Stomach smooth muscle (tissue), 2 donors: ENCODE data around the gene ZNF541.

Experiments
- H3K27ac ChIP-seq: one replicate; pipeline ENCODE4 v1.7.0; 2013; ENCODE audit warnings: mild to moderate bottlenecking, low read length, inconsistent platforms
- H3K27me3 ChIP-seq, 2 donors: one replicate each; pipeline ENCODE4 v1.7.0; 2013; ENCODE audit warnings: low read length in 2 of 2; ENCODE audit not compliant: insufficient read depth in 2 of 2, control insufficient read depth in 1 of 2
- H3K36me3 ChIP-seq, 2 donors: one replicate each; pipeline ENCODE4 v1.7.0; 2013; ENCODE audit warnings: low read length in 2 of 2; ENCODE audit not compliant: control insufficient read depth in 2 of 2, insufficient read depth in 2 of 2
- H3K4me1 ChIP-seq: one replicate; pipeline ENCODE4 v1.7.0; 2013; ENCODE audit warnings: low read length; ENCODE audit not compliant: control insufficient read depth, insufficient read depth
- H3K4me3 ChIP-seq, 2 donors: one replicate each; pipeline ENCODE4 v1.7.0; 2013; ENCODE audit warnings: low read length in 2 of 2
- H3K9ac ChIP-seq, 2 donors: one replicate each; pipeline ENCODE4 v1.7.0; 2013; ENCODE audit warnings: low read length in 2 of 2, mild to moderate bottlenecking in 1 of 2
- H3K9me3 ChIP-seq, 2 donors: one replicate each; pipeline ENCODE4 v1.7.0; 2013; ENCODE audit warnings: low read length in 2 of 2; ENCODE audit not compliant: control insufficient read depth in 2 of 2
- donor health status: healthy.
- donor health status: Pancreatic carcinoma.

The ZNF541 gene

GRCh38 chr19:47573071-47574026, at the start of gene ZNF541:
Gene ZNF541 (minus strand): TSS chr19:47573148. CDS start chr19:47555856, 17,292 bp downstream.
- H3K9me3 ChIP-seq, result no peaks in the 10 kb centered on the region
- peak within 1 kb of the TSS; percentile 51 to 63 for H3K4me3 ChIP-seq
- no peaks in the 10 kb centered on the region for H3K27me3 ChIP-seq
- H3K36me3 ChIP-seq, result no peaks in the 10 kb centered on the region
- peaks cover 4% of the 10 kb centered on the region for H3K4me1 ChIP-seq
- no peak within 1 kb of the TSS for H3K27ac ChIP-seq
- H3K9ac ChIP-seq, result peak within 1 kb of the TSS in 1 of 2 donors; percentile 42

DNA sequence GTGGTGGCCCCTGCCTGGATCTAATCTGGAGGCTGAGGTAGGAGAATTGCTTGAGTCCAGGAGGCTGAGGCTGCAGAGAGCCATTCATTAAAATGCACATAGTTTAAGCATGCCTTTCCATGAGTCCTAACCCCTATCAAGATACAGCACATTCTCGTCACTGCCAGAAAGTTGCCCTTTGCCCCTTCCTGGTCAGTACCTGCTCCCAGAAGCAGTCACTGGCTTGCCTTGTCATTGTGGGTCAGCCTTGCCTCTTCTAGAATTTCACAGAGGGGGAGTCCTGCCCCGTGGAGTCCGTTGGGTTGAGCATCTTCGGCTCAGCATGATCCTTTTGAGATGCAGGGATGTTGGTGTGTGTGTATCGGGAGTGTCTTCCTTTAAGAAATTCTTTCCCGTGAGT, 46.8 kb upstream of the ZNF541 start:
- Histone ChIP-seq H3K27ac (no peak overlapping the region), H3K4me3 (no peak overlapping the region), H3K9ac (no peak overlapping the region), H3K4me1 (peaks cover 32% of the 10 kb centered on the region), H3K27me3 (no peaks in the 10 kb centered on the region), H3K9me3 (no peaks in the 10 kb centered on the region), H3K36me3 (peaks cover 5 to 6% of the 10 kb centered on the region in 2 donors)

DNA sequence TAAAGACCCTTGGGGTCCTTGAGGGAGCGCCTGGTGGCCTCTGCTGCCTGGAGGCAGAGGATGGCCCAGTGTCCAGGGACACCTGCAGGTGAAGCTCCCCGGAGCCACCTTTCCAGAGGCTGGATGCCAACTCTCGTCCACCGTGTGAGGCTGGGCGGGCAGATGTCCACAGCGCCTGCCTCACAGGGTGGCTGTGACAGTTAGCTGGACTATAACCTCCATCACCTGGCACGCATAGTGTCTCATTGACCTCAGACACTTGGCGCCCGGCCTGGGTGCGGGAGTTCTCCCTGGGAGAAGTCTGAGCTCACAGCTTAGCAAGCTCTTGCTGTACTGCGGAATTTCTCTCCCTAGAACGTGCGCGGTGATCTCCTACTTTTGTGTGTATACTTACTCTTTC, 45.8 kb upstream of the ZNF541 start:
- H3K4me3 ChIP-seq, result no peak overlapping the region
- H3K36me3 ChIP-seq, result peaks cover 5 to 7% of the 10 kb centered on the region in 2 donors
- H3K9me3 ChIP-seq, result no peaks in the 10 kb centered on the region
- H3K9ac ChIP-seq, result peak overlapping the region; percentile 51 to 53
- H3K4me1 ChIP-seq, result peaks cover 31% of the 10 kb centered on the region
- no peaks in the 10 kb centered on the region for H3K27me3 ChIP-seq
- H3K27ac ChIP-seq, result peak overlapping the region; percentile 55

GRCh38 chr19:47615714-47616113, 42.8 kb upstream of the ZNF541 start:
- H3K4me1 ChIP-seq, result peaks cover 52% of the 10 kb centered on the region

GRCh38 chr19:47615230-47615629, 42.3 kb upstream of the ZNF541 start:
- Histone ChIP-seq H3K36me3 (peaks cover 0 to 3% of the 10 kb centered on the region in 2 donors), H3K4me1 (peaks cover 56% of the 10 kb centered on the region), H3K4me3 (no peak overlapping the region), H3K9me3 (no peaks in the 10 kb centered on the region), H3K27me3 (no peaks in the 10 kb centered on the region), H3K27ac (no peak overlapping the region), H3K9ac (no peak overlapping the region)

More at GRCh38 chr19:47615714-47616113, 42.8 kb upstream of the ZNF541 start:
- Histone ChIP-seq H3K9me3 (no peaks in the 10 kb centered on the region), H3K27ac (no peak overlapping the region), H3K9ac (no peak overlapping the region), H3K4me3 (no peak overlapping the region), H3K36me3 (peaks cover 0 to 3% of the 10 kb centered on the region in 2 donors), H3K27me3 (no peaks in the 10 kb centered on the region)

DNA sequence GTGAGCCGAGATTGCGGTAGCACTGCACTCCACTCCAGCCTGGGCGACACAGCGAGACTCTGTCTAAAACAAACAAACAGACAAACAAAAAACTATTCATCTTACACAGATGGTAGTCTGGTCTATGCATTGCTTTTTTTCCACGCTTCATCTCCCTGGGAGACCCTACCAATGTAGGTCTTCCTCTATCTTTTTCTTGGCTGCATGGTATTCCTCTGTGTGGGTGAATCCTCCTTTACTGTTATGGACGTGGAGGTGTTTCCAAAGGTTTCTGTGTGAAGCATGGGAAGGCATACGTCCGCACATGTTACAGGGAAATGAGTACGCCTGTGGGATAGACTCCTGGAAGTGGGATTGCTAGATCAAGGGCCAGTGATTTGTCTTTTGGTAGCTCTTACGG, 41.6 kb upstream of the ZNF541 start:
- Histone ChIP-seq H3K27ac (no peak overlapping the region), H3K4me1 (peaks cover 52% of the 10 kb centered on the region)

GRCh38 chr19:47614021-47614295, 41.0 kb upstream of the ZNF541 start:
- no peak overlapping the region for H3K4me3 ChIP-seq
- peaks cover 0 to 3% of the 10 kb centered on the region in 2 donors for H3K36me3 ChIP-seq
- no peaks in the 10 kb centered on the region for H3K9me3 ChIP-seq
- peak overlapping the region; percentile 67 for H3K27ac ChIP-seq
- no peaks in the 10 kb centered on the region for H3K27me3 ChIP-seq
- H3K4me1 ChIP-seq, result peaks cover 48% of the 10 kb centered on the region
- H3K9ac ChIP-seq, result no peak overlapping the region

More for the DNA sequence above, 41.6 kb upstream of the ZNF541 start:
- Histone ChIP-seq H3K4me3 (no peak overlapping the region), H3K36me3 (peaks cover 0 to 3% of the 10 kb centered on the region in 2 donors), H3K9ac (no peak overlapping the region), H3K27me3 (no peaks in the 10 kb centered on the region), H3K9me3 (no peaks in the 10 kb centered on the region)

DNA sequence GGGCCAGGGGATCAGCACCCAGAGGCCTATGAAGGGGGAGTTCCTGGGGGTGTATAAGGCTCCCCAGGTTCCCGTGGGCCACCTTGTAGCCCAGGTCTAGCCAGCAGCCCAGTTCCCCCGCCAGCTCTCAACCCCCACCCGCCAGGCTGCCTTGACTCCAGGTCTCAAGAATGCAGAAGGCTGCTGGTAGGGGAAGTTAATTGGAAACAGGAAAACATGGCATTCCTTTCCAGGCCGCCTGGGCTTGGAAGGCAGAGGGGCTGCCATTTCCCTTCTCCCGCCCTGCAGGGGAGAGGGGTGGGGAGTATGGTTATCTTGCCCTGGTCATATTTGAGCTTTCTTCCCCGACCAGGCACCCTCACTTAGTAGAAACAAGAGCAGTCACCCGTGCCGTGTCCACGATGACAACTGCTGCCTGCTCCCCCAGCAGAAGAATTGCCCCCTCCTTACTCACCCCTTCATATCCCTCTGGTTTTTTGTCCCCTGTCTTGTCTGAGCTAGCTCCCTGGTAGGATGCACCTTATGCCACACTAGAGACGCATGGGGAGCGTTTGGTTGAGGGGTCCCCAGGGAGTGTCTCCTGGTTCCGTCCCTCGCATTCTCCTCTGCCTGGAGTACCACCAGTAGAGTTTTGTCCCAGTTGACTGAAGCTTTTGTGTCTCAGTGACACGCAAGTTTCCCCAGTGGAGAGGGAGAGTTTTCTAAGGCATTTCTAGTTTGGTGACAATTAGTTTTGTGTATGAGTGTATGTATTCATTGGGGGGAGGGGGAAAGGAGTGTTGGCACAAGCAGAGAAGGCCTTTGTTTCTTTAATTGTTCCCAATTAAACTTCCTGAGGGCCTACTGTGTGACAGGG, 40.4 kb upstream of the ZNF541 start:
- peak overlapping the region; percentile 67 for H3K27ac ChIP-seq
- peaks cover 43% of the 10 kb centered on the region for H3K4me1 ChIP-seq
- no peaks in the 10 kb centered on the region for H3K27me3 ChIP-seq
- H3K36me3 ChIP-seq, result peaks cover 0 to 3% of the 10 kb centered on the region in 2 donors
- peak overlapping the region in 1 of 2 donors; percentile 9 for H3K4me3 ChIP-seq
- no peaks in the 10 kb centered on the region for H3K9me3 ChIP-seq
- H3K9ac ChIP-seq, result peak overlapping the region; percentile 23 to 47

GRCh38 chr19:47610902-47611301, 38.0 kb upstream of the ZNF541 start:
- no peaks in the 10 kb centered on the region for H3K27me3 ChIP-seq
- peak overlapping the region; percentile 62 to 79 for H3K4me3 ChIP-seq
- H3K4me1 ChIP-seq, result peaks cover 43% of the 10 kb centered on the region
- peak overlapping the region; percentile 89 for H3K27ac ChIP-seq
- H3K9me3 ChIP-seq, result no peaks in the 10 kb centered on the region
- peak overlapping the region; percentile 80 to 88 for H3K9ac ChIP-seq
- H3K36me3 ChIP-seq, result peaks cover 0 to 3% of the 10 kb centered on the region in 2 donors

- H3K9ac ChIP-seq, result peak overlapping the region; percentile 80 to 88
- H3K27ac ChIP-seq, result peak overlapping the region; percentile 89
- no peaks in the 10 kb centered on the region for H3K9me3 ChIP-seq
- peak overlapping the region; percentile 62 to 79 for H3K4me3 ChIP-seq
- H3K36me3 ChIP-seq, result peaks cover 0 to 3% of the 10 kb centered on the region in 2 donors
- peaks cover 43% of the 10 kb centered on the region for H3K4me1 ChIP-seq
- no peaks in the 10 kb centered on the region for H3K27me3 ChIP-seq
Measured at GRCh38 chr19:47609906-47610894, 37.3 kb upstream of the ZNF541 start.
